DOHH2 (cell line): ENCODE data around the gene PSMC1.

Source experiments
- CTCF ChIP-seq: fragments of 200-600 bp; sonication (generic); IDR thresholded peaks from one replicate; pipeline ENCODE4 v1.5.1; 2014; ENCODE audit warnings: antibody characterized with exemption, mild to moderate bottlenecking, low read depth, low read length; ENCODE audit not compliant: poor library complexity, severe bottlenecking
- EZH2phosphoT487 ChIP-seq: fragments of 200-600 bp; sonication (generic); IDR thresholded peaks from 2 replicates; pipeline ENCODE4 v1.6.1; 2017; ENCODE audit warnings: borderline replicate concordance, mild to moderate bottlenecking, antibody characterized with exemption, low read length, moderate library complexity, mixed read lengths

- no peak for TF ChIP-seq CTCF
- TF ChIP-seq EZH2phosphoT487: no peak
These were observed 19.1 kb downstream of the PSMC1 start for GRCh38 chr14:90275458-90275814.
